AG04449 (cell line): Measurements from ENCODE around the gene OMA1.

ENCODE experiments used
- CTCF ChIA-PET: fragments of 350-600 bp; formaldehyde crosslinking; extraction: SDS; loops from one replicate; lab custom pipeline; 2021; ENCODE audit warnings: antibody characterized with exemption; lab: Yijun Ruan, JAX
- POLR2A ChIA-PET: fragments of 400-600, 350-600 bp; formaldehyde crosslinking; extraction: SDS; loops from one replicate; lab custom pipeline; 2020; ENCODE audit warnings: antibody characterized with exemption, inconsistent platforms; lab: Yijun Ruan, JAX
- DNase-seq: peaks from one replicate; pipeline ENCODE4 v3.0.0-alpha.2; 2010; ENCODE audit warnings: low read depth, low spot score
- H3K4me3 ChIP-seq: 2 replicates; pipeline ENCODE4 v1.5.1; 2011; ENCODE audit warnings: low read depth, mild to moderate bottlenecking, control low read depth, low read length
- TF ChIP-seq, protein P1 (sequence below): IDR thresholded peaks from one replicate; pipeline ENCODE4 v1.5.1; 2011; ENCODE audit warnings: mild to moderate bottlenecking, moderate library complexity, low read length, control low read depth, inconsistent platforms; ENCODE audit not compliant: insufficient read depth; ENCODE audit errors: missing control alignments

Gene OMA1

DNA sequence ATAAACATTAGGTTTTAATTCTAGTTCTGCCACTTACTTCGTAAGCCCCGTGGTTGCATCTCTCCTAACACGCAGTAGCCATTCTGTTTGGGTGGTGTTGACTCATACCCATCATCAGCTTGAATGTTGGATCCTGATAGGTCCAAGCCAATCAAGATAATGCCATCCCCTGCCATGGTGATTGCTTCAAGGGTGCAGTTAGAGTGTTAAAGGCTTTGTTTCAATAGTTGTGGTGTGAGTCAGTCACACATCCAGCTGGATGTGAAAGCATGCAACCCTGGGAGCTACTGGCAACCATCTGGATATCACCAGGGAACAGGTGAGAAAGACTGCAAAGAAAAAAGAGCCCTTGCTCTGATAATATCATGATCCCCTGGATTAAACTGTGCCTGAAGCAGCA lies 69.1 kb downstream of the OMA1 start:
- CTCF ChIA-PET = interaction anchor here (0.6 kb wide), 1 partner anchor 69 kb away, joined by 3 read pairs; the partner anchor contains the start of gene OMA1
- H3K4me3 ChIP-seq = no peak overlapping the region
- DNase-seq = no peak
- POLR2A ChIA-PET = no interaction called here
- TF ChIP-seq, protein P1, sequence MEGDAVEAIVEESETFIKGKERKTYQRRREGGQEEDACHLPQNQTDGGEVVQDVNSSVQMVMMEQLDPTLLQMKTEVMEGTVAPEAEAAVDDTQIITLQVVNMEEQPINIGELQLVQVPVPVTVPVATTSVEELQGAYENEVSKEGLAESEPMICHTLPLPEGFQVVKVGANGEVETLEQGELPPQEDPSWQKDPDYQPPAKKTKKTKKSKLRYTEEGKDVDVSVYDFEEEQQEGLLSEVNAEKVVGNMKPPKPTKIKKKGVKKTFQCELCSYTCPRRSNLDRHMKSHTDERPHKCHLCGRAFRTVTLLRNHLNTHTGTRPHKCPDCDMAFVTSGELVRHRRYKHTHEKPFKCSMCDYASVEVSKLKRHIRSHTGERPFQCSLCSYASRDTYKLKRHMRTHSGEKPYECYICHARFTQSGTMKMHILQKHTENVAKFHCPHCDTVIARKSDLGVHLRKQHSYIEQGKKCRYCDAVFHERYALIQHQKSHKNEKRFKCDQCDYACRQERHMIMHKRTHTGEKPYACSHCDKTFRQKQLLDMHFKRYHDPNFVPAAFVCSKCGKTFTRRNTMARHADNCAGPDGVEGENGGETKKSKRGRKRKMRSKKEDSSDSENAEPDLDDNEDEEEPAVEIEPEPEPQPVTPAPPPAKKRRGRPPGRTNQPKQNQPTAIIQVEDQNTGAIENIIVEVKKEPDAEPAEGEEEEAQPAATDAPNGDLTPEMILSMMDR = no peak

DNA sequence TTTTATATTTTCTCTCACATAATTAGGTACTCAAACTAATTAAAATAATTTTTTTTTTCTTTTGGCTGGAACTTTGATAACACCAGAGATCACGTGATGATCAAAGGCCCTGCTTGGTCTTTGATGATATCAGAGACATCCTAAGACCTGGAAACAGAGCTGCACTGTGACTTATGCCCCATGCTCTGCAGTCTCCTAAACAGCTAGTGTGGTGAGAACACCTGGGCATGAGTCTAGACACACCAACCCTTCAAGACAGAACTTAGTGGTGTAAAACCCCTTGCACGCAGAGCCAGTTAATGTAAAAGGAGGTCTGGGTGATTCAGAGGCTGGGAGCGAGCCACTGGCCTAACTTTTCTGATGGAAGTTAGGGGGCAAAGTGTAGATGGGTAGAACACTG lies 70.3 kb downstream of the OMA1 start:
- no peak for DNase-seq
- no peak overlapping the region for H3K4me3 ChIP-seq
- TF ChIP-seq, protein P1 = no peak
- POLR2A ChIA-PET = no interaction called here
- CTCF ChIA-PET = no interaction called here

DNA sequence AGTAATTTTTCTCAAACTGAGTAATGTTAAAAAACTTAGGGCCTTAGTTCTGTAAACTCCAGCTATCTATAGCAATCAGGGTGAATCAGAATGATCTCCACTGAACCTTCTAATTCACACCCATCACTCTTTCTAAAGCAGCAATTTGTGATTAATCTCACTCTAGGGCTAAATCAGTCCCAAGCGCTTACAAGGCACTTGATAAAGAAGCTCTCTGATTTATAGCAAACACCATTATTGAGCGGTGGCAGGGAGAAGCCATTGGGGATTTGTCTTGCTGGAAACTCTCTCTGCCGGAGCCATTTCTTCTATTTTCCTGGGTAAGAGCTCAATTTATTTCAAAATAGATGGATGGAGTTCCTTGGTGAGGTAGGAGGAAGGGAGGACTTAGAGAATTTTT lies 77.0 kb downstream of the OMA1 start:
- no peak for DNase-seq
- TF ChIP-seq, protein P1 = no peak
- POLR2A ChIA-PET = no interaction called here
- CTCF ChIA-PET = interaction anchor here (1.2 kb wide), 1 partner anchor 46 kb away, joined by 3 read pairs; no protein-coding TSS in a partner anchor
- H3K4me3 ChIP-seq = no peak overlapping the region

DNA sequence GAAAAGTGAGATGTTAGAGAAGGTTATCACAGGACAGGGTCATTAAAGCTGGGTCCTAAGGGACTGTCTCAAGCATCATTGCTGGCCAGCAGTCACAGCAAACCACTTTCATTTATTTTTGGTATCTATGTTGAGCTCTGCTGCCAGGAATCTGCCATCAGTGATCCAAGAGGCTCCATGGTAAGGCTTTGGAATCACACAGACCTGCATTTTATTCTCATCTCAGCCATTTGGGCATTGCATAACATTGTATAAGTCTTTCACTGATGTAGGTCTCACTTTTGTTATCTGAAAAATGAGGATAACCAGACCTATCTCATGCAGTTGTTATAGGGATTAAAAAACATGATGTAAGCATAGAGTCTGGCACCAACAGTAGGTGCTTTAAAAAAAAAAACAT lies 77.5 kb downstream of the OMA1 start:
- POLR2A ChIA-PET = no interaction called here
- CTCF ChIA-PET = interaction anchor here (1.2 kb wide), 1 partner anchor 47 kb away, joined by 3 read pairs; no protein-coding TSS in a partner anchor
- TF ChIP-seq, protein P1 = no peak
- no peak for DNase-seq
- no peak overlapping the region for H3K4me3 ChIP-seq

DNA sequence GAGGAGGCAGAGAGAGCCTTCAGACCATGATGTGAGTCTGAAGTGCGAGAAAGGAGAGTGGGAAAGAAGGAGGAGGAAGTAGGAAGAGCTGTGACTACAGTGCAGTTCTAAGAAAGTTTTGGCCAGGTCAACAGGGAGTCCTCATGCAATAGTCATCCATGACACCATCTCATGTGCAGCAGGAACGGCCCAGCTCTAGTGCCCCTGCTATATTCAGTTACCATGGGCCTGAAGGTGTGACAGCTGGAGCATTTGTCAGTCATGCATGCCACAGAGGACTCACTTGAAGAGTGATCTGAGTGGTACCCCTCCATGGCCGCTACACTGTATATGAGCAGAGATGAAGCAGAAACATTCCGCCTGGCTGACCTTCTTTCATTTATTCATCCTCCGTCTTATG lies 77.9 kb downstream of the OMA1 start:
- DNase-seq = no peak
- TF ChIP-seq, protein P1 = no peak
- H3K4me3 ChIP-seq = no peak overlapping the region
- ChIA-PET POLR2A (no interaction called here), CTCF (no interaction called here)

DNA sequence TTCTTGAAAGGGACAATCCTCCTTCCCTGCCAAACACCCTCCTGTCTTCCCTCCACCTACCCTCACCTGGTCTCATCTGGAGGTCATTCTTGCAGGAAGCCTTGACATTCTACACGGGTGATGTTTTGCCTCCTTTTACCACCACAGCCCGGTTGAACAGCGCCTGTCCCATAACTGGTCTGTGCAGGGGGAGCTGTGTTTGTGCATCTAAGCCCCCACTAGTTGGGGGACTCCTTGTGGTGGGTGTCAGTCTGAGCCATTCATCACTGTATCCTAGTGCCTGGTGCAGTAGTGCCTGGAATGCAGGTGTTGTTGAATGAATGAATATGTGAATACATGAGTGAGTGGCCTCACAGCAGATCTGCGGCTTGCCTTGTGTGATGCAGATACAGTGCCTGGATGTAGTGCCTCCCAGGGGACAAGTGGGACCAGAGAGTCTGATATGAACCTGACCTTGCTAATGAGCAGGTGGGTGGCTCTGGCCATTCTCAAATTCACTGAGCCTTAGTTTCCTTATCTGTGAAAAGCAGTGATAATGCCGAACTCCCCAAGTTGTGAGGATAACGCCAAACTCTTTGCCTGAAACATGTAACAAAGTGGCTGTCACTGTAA lies 79.8 kb downstream of the OMA1 start:
- ChIA-PET POLR2A (no interaction called here), CTCF (no interaction called here)
- H3K4me3 ChIP-seq = no peak overlapping the region
- DNase-seq = no peak
- TF ChIP-seq, protein P1 = no peak
